HG02884 (cell line): Measurements from ENCODE around the gene ZNF554.
"Not testable (repeated sequence)": the region's sequence is repeated elsewhere in the genome, so short reads cannot be mapped to it uniquely, and the experiment has no call there.

Experiments used
- ATAC-seq: cut with Tn5 transposase; IDR thresholded peaks from one replicate; pipeline ENCODE4 v1.9.1; 2021; ENCODE audit warnings: mild to moderate bottlenecking, moderate library complexity; ENCODE audit not compliant: unreplicated experiment

Gene ZNF554

GRCh38 chr19:2790557-2791271 is 29.0 kb upstream of the ZNF554 start:
- no peak for ATAC-seq

- ATAC-seq = no peak
Observed at GRCh38 chr19:2791440-2791839, 28.2 kb upstream of the ZNF554 start.

GRCh38 chr19:2791876-2792275 is 27.8 kb upstream of the ZNF554 start:
- no peak for ATAC-seq

- not testable (repeated sequence) for ATAC-seq
Observed at GRCh38 chr19:2792666-2793065, 27.0 kb upstream of the ZNF554 start.

DNA sequence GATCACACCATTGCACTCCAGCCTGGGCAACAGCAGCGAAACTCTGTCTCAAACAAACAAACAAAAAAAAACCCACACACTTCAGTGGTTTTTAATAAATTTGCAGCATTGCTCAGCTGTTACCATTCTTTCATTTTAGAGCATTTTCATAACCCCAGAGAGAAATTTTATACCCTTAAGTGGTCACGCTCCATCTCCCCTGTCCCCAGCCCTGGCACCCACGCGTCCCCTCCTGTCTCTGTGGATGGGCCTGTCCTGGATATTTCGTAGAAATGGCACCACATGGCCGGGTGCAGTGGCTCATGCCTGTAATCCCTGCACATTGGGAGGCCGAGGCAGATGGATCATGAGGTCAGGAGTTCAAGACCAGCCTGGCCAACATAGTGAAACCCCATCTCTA is 26.5 kb upstream of the ZNF554 start:
- no peak for ATAC-seq

- no peak for ATAC-seq
Observed at GRCh38 chr19:2793577-2793976, 26.1 kb upstream of the ZNF554 start.

GRCh38 chr19:2795827-2796658 is 23.6 kb upstream of the ZNF554 start:
- no peak for ATAC-seq

DNA sequence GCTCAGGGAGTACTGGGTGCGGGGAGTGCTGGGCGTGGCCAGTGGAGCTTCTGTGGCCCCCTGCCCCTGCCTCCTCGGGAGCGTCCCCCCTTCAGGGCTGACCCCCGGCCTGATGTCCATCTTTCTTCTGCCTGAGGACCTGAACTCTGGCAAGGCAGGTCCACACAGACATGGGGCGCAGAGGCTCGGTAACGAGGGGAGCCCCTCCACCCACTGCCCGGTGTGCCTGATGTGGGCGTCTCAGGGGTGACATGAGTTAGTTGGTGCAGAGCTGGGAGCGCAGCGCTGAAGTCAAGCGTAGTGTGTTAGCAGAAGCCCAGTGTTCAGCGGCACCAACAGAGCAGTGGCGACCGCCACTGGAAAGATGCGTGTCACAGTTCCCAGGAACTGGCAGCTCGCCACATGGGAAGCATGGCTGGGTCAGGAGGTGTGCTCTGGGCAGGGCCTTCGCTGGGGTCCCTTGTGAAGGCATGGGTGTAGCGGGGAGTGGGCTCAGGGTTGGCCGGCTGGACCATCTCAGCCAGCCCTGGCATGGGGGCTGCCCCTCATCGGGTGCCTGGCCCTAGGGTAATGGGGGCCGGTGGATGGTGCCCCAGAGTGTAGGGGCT is 22.9 kb upstream of the ZNF554 start:
- no peak for ATAC-seq

DNA sequence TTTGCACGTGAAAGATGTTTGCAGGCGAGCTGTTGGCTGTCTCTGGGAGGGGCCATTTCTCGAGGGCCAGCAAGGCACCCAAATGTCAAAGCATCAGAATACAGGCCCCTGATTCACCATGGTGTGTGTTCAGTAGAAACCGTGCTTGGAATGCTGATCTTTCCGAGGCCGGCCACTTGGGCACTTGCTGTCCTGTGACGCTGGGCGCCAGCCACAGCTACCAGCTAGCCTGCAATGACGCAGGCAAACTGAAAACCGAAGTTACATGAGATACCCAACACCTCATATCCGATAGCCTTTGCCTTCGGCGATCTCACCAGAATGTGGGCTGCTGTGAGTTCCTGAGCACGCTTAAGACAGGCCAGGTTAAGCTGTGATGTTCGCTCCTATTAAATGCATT is 22.4 kb upstream of the ZNF554 start:
- ATAC-seq = no peak

- ATAC-seq = no peak
Observed at GRCh38 chr19:2798158-2798685, 21.4 kb upstream of the ZNF554 start.

DNA sequence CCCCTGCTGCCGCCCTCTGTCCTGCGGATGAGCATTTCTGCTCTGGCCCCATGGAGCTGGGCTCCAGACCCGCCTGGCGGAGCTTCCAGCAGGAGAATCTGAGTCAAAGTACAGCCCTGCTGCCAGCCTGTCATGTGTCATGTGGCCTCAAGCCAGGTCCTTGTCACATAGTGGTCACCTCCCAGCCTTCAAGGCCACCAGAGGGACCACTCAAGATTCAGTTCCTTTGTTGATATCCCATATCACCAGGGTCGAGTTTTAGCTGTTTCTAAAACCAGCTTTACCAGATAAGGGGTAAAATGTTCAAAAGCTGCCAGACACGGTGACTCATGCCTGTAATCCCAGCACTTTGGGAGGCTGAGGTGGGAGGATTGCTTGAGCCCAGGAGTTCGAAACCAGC is 20.9 kb upstream of the ZNF554 start:
- ATAC-seq = no peak

DNA sequence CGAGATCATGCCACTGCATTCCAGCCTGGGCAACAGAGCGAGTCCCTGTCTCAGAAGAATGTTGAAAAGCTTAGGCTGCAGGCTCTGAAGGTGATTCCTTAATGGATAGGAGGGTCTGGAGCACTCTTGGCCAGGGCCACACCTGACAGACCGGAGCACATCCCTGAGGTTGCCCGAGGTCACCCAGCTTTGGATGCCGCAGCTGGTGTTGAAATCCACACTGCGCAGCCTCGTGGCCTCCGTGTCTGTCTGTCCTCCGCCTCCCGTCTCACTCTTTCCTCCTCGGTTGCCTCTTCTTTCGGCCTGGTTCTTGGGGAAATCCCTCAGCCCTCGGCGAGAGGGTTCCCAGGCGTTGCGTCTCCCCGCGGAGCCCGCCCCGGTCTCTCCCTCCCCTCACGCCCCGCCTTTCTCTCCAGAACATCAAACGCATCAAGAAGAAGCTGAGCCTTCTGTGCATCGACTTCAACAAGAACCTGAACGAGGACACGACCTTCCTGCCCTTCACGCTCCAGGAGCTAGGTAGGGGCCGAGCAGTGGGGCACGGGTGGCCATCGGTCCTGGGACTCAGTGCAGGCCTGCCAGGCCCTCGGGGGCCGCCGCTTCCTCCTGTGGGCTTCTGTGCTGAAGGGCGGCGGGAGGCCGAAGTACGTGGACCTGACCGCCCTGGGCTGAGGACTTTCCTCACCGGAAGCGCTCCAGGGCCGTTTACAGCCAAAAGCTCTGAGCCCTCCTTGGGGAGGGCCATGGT is 20.2 kb upstream of the ZNF554 start:
- no peak for ATAC-seq

DNA sequence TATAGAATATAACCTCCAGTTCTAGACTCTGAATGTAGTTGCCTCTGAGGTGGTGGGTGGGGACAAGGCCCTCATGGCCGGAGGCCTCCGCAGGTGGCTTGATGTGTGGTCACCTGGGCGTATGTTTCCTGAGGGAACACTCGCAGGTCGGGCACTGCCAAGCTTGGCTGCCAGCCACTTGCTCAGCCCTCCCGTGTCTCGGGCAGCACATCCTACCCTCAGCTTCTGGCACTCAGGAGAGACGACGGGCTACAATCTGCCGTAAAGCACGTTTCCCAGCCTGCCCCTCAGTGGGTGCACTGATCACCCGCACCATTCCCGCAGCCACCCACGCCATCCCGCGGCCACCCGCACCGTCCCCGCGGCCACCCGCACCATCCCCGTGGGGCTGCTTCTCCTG is 19.2 kb upstream of the ZNF554 start:
- no peak for ATAC-seq

- no peak for ATAC-seq
Observed at GRCh38 chr19:2802826-2803225, 16.8 kb upstream of the ZNF554 start.

DNA sequence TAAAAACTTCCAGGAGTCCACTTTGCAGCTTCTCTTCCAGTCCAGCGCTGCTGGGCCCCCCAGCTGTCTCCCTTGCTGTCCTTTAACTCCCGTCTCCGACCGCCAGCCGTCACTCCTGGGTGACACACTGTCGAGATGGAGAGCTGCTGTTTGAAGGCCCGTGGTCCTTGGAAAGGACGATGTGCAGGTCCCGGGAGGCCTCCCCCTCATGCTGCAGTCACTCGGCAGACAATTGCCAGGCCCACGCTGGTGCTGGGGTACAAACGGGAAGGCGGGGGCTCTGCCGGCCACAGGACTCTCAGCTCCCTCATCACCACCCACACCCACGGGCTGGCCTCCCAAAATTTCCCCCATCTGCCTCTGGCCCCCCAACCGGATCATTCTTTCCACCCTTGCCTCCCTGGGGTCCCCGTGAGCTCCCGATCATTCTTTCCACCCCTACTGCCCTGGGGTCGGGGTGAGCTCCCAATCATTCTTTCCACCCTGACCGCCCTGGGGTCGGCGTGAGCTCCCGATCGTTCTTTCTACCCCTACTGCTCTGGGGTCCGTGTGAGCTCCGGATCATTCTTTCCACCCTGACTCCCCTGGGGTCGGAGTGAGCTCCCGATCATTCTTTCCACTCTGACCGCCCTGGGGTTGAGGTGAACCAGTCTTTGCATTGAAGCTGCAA is 16.0 kb upstream of the ZNF554 start:
- no peak for ATAC-seq

DNA sequence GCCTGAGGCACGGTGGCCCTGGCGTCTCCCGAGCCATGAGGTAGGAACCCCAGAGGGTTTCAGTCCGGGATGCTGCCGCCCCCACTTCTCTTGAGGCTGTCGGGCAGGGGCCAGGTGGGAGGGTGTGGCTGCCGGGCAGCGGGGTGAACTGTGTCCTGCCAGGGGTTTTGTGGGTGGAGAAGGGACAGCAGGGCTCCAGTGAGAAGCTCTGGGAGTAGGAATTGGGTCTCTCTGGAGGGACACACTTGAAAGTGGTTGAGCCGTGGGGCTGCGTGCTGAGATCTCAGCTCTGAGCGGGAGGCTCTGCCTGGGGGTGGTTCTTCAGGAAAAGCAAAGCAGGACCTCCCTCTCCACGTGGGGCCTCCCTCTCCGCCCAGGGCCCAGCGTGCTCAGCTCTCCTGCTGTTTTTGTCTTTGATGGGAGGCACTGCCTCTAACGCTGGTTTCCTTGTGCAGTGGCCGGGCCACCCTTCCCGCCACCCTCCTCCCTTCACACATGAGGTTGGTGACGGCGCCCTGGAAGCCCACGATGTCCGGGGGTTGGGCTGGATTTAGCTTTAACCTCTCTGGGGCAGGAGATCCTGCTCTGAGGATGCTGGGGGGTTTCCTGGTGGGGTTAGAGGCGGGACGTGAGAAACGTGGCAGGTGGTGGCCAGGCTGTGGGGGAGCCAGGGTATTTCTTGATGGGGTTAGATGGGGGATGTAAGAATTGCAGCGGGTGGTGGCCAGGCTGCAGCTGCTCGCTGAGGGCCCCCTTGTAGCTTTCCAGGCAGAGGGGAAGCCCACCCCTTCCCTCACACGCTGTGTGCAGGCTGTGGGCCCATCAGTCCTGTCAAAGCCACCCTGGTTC is 15.3 kb upstream of the ZNF554 start:
- ATAC-seq = no peak

GRCh38 chr19:2805261-2805900 is 14.3 kb upstream of the ZNF554 start:
- no peak for ATAC-seq

DNA sequence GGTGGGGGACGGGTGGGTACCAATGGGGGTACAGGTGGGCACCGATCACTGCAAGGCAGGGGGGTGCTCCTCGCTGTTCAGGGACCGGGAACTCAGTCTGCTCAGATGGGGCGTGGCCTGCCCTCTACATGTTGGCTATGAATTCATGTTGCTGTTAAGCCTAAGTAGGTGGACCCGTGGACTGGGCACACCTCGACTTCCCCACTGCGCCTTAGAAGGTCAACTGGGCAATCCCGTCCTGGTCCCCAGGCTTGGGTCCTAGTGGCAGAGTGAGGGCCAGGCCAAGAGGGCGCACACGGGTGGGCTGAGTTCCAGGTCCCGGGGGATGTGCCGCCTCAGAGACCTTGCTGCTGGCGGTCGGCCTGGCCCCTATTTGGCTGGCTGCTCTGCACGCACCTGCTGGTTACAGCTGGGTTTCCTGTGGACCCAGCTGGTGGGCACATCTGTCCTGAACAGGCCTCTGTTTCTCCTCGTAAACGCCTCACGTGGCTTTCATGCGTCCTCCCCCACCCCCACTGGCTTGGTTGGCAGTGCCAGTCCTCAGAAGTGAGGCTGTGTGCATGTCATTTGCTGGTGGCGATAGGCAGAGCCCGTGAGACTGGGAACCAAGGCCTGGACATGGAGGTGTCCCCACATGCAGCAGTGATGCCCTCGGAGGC is 13.5 kb upstream of the ZNF554 start:
- ATAC-seq = no peak
